Dermis microvascular lymphatic vessel endothelial cell (primary cell): ENCODE data around the gene THAP9. TPM values are rescaled to one million over a fixed set of nuclear protein-coding genes. Genes with fewer than 3 reads are reported as not detected.

Experiments
- DNase-seq, 2 donors: peaks; one replicate each; pipeline versions ENCODE4 v3.0.0 to v3.0.0-alpha.2; 2010; ENCODE audit warnings: low read depth in 2 of 2
- total RNA-seq: library from RNA; depleted of rRNA; stranded (reverse); fragments of >200 nt; gene quantifications from 2 replicates; pipeline ENCODE4 v1.2.1, GENCODE V29; 2014

THAP9 gene
- total RNA-seq, 1 donor from 2014 or later, result 5.0 TPM

- no peak for DNase-seq
Observed at GRCh38 chr4:82954212-82954611, 53.7 kb downstream of the THAP9 start.

DNA sequence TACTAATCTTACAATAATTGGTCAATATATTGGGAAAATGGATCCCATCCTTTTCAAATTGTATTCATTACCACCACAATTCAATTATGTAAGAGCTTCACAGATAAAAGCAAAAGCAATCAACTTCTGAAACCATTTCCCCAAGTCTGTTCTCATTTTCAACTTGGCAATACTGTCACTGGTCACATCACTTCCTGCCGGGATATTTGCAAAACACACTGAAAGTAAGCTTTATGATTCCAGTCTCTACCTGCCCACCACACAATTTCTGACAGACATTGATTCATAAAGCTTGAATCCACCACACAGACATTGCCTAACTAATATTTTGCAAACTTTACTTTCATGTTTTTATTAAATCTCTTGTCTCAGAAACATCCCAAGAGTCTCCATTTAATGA, 56.5 kb downstream of the THAP9 start:
- peak; percentile 4 to 11 for DNase-seq

GRCh38 chr4:82965763-82966162, 65.2 kb downstream of the THAP9 start:
- no peak for DNase-seq

- DNase-seq, result no peak
Observed at GRCh38 chr4:82968972-82969371, 68.4 kb downstream of the THAP9 start.

- no peak for DNase-seq
Observed at GRCh38 chr4:82969414-82969813, 68.9 kb downstream of the THAP9 start.

Other genes with a start within 250 kb of the THAP9 start
- 23.6 and 23.8 TPM in 2 replicates for gene SCD5, start 101.9 kb upstream of the THAP9 start, total RNA-seq
- gene SEC31A, start 9.6 kb upstream of the THAP9 start, total RNA-seq, result 190 and 250 TPM in 2 replicates
- gene LIN54, start 110.1 kb downstream of the THAP9 start, total RNA-seq, result 9.1 and 9.5 TPM in 2 replicates
- 88.9 and 89.6 TPM in 2 replicates for gene COPS4, start 134.4 kb downstream of the THAP9 start, total RNA-seq
- 0.25 and 0.39 TPM in 2 replicates for gene PLAC8, start 214.0 kb downstream of the THAP9 start, total RNA-seq